HG02642 (cell line): ENCODE measurements around the gene RAPH1.
"Not testable (repeated sequence)": the region's sequence is repeated elsewhere in the genome, so short reads cannot be mapped to it uniquely, and the experiment has no call there.

Experiments
- ATAC-seq: cut with Tn5 transposase; IDR thresholded peaks from one replicate; pipeline ENCODE4 v1.9.1; 2021; ENCODE audit warnings: mild to moderate bottlenecking; ENCODE audit not compliant: unreplicated experiment, poor library complexity

The RAPH1 gene

DNA sequence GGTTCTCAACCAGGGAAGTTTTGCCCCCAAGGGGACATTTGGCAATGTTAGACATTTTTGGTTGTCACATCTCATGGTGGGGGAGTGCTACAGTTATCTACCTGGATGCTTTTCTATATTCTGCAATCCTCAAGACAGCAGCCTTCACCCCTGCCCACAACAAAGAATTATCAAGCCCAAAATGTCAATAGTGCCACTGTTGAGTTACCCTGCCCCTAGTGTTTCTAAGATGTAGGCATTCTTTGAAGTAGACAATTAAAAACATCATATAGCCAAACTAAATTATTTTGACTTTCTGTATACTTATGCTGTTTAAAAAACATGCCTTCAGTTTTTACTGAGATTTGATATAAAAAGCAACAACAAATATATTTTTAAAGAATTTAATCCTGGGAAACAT lies 158.9 kb downstream of the RAPH1 start:
- no peak for ATAC-seq

DNA sequence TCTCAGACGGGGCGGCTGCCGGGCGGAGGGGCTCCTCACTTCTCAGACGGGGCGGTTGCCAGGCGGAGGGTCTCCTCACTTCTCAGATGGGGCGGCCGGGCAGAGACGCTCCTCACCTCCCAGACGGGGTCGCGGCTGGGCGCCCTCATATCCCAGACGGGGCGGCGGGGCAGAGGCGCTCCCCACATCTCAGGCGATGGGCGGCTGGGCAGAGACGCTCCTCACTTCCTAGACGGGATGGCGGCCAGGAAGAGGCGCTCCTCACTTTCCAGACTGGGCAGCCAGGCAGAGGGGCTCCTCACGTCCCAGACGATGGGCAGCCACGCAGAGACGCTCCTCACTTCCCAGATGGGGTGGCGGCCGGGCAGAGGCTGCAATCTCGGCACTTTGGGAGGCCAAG lies 162.4 kb downstream of the RAPH1 start:
- not testable (repeated sequence) for ATAC-seq

DNA sequence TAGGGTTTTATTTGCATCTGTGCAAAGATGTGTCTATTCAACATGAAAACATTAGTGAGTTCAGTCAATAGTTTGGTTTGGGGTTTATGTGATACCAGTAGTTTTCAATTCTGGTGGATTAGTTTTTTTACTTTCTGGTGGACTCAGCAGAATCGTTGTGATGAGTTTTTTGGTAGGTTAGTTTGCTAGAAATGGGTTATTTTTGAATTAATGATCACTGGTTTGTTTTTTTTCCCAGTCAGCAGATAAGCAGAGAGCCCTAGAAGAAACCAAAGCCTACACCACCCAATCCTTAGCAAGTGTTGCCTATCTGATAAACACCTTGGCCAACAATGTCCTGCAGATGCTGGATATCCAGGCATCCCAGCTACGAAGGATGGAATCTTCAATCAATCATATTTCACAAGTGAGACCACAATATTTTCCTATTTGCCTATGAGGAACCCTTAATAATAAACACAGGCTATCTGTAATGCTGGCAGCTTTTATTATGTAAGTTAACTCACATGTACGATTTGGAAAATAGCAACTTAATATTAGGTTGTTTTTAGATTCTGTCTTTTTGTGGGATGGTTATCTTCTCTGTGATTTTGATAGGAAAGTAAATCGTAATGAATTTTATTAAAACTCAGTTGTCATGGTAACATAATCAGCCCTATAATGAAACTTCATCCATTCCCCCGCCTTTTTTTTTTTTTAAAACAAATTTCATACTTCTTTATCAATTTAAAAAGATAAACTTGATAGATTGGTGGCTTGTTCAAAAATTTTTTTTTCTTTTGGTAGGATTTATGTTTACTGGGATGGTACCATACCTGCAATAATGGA lies 168.2 kb downstream of the RAPH1 start:
- ATAC-seq, result no peak

DNA sequence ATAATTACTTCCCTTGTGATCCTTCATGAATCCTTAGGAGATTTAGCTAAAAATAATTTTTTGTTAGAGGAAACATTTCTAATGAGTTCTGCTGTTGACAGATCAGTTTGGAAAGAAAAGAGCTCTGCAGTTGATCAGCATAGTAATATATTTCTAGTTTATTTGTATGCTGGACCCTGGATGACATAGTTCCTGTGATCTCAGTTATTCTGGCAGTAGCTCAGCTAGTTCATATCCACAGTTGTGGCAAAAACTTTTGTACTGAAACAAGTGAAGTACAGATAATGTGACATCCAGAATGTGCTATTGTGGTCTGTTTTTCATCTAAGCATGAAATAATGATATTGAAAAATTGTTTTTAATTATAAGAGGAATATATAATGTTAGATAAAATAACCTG lies 173.2 kb downstream of the RAPH1 start:
- no peak for ATAC-seq

DNA sequence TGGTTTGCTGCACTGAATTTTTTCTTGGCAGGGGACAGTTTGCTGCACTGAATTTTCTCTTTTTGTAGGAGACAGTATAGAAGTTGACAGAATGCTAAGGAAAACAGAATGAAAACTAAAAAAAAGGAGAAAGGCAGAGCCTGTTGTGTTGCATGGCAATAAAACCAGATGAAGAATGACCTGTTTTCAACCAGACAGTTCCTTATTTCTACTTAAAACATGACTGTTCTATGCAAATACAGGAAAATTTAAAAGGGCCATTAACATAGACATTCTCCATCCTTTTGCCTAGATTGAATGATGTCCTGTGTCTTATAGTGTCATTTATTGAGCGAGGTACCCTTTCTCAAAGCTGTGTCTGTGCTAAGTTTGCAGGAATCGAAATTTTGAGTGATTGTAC lies 173.6 kb downstream of the RAPH1 start:
- ATAC-seq, result no peak

DNA sequence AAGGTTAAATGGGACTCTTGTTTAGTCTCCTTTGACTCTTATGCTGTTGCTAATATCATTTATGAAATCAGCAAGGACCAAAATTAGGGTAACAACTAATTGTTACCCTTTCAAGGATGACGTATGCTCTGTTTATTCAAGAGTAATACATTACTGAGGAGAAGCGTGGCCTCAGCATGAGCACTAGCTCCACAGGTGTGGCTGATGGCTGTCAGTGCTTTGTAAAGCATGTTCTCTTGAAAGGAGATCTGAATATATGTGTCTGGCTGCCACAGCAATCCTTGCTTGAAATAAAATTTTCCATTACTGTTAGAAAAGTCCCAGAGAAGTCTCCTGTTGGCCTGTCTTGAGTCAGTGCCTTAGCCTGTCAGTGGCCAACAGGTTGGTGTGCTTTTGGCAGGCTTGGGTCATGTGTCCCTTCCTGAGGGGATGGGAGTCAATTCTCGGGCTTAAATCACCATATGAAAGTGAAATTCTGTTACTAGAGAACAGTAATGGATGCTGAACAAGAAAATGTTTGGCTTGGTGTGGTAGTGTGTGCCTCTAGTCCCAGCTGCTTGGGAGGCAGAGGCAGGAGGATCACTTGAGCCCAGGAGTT lies 174.2 kb downstream of the RAPH1 start:
- no peak for ATAC-seq

DNA sequence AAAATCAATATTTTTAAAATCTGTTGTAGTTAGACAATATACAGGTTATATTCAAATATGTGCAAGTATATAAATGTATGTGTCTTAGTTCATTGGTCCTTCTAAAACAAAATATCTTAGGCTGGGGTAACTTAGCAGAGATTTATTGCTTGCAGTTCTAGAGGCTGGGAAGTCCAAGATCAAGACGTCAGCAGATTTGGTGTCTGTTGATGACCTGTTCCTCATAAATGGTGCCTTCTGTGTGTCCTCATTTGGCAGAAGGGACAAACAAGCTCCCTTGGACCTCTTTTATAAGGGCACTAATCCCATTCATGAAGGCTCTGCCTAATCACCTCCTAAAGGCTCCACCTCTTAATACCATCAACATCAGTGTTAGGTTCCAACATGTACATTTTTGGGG lies 175.7 kb downstream of the RAPH1 start:
- no peak for ATAC-seq

DNA sequence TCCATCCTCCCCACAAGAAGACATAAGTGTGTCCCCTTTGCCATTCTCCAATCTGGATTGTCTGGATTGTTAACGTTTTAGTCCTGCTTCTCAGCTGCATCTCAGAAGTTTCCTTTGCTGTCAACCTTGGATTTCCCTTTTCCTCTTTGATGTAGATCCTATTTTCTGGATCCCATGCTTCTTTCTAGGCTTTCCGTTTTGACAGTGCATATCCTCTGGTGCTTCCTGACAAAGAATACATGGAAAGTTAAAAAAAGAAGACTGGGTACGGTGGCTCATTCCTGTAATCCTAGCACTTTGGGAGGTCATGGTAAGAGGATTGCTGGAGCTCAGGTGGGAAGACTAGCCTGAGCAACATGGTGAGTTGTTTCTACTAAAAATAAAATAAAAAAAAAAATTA lies 180.1 kb downstream of the RAPH1 start:
- ATAC-seq, result no peak

DNA sequence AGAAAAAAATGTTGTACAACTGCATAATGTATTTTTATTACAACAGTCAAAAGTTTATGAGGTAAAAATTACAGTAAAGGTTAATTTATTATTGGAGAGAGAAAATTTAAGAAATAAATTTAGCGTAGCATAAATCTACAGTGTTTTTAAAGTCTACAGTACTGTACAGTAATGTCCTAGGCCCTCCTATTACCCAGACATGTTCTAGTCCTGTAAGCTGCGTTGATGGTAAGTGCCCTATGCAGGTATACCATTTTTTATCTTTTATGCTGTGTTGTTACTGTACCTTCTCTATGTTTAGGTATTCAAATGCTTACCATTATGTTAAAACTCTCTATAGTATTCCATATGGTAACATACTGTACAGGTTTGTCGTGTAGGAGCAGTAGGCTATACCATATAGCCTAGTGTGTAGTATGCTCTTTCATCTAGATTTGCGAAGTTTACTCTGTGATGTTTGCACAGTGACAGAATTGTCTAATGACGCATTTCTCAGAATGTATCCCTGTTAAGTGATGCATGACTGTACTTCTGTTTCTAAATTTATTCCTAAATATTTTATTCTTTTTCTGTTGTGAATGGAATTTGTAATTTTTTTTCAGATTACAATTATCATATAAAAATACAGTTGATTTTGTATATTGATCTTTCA lies 182.4 kb downstream of the RAPH1 start:
- ATAC-seq, result no peak

DNA sequence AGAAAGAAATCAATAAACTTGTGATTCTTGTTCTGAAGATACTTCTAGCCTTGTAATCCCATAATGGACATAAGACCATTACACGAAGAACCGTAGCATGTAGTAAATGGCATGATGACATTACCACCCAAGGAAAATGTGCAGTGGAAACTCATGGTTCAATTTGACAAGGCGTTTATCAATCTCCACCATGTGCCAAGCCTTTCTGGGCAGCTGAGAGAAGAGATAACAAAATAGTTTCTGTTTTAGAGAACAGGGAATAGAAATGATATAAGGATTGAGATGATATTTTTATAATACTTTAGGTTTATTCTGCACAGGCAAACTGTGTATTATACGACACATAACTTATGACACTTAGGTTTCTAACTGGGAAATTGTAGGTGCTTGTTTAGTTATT lies 187.7 kb downstream of the RAPH1 start:
- ATAC-seq, result no peak

DNA sequence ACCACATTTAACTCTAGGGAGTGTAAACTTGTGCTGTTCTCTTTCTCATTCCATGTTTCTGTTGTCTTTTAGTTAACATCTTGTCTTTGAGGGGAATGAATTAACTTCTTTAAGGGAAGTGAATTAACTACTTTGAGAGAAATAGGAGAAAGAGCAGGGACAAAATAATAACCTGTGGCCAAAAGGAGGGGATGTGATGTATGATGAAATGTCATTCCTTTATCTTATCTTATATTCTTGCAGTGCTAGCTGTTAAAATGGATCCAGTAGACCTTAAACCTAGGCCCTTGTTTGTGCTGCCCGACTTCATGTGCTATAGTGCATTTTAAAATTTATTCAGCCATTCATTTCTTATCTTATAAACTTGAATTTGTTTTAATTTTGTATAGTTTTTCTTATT lies 188.5 kb downstream of the RAPH1 start:
- no peak for ATAC-seq

DNA sequence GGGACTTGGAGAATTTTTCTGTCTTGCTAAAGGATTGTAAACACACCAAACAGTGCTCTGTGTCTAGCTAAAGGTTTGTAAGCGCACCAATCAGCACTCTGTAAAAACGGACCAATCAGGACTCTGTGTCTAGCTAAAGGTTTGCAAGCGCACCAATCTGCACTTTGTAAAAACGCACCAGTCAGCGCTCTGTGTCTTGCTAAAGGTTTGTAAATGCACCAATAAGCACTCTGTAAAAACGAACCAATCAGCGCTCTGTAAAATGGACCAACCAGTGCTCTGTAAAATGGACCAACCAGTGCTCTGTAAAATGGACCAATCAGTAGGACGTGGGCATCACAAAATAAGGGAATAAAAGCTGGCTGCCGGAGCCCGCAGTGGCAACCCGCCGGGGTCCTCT lies 190.4 kb downstream of the RAPH1 start:
- no peak for ATAC-seq
